ENCODE results near the gene XDH.

The XDH gene

GRCh38 chr2:31387850-31388249 lies 26.7 kb downstream of the XDH start:
- Histone ChIP-seq H3K9me3 (replicated peaks in 1 of 11) (no peaks in the 10 kb centered on the region), H3K4me2 (peak overlapping the region in 4 of 11 experiments; percentile 16 to 31 (median 18); a peak in 2 of 22 replicates), H3K4me1 (peaks cover 24 to 48% (median 39%) of the 10 kb centered on the region in 10 experiments; a peak in 19 of 20 replicates), H3K27me3 (no peaks in the 10 kb centered on the region), H3K9ac (no peak overlapping the region), H3K4me3 (no peak overlapping the region), H3K27ac (no peak overlapping the region), H3K36me3 (no peaks in the 10 kb centered on the region), H4K20me1 (no peaks in the 10 kb centered on the region)
- TF ChIP-seq Cebpa-rat (IDR thresholded peaks at IDR 0.05): no peak

- no peaks in the 10 kb centered on the region for H4K20me1 ChIP-seq
- H3K9ac ChIP-seq: no peak overlapping the region
- peak overlapping the region in 9 of 11 experiments; percentile 19 to 91 (median 62); a peak in 15 of 22 replicates for H3K4me2 ChIP-seq
- H3K27me3 ChIP-seq: no peaks in the 10 kb centered on the region
- H3K27ac ChIP-seq: peak overlapping the region in 7 of 11 experiments; percentile 65 to 88 (median 73); a peak in 11 of 22 replicates
- no peak overlapping the region for H3K4me3 ChIP-seq
- no peaks in the 10 kb centered on the region for H3K9me3 ChIP-seq (replicated peaks in 1 of 11)
- H3K4me1 ChIP-seq: peaks cover 24 to 60% (median 49%) of the 10 kb centered on the region in 10 experiments; a peak in 19 of 20 replicates
- no peak for TF ChIP-seq Cebpa-rat (IDR thresholded peaks at IDR 0.05)
- no peaks in the 10 kb centered on the region for H3K36me3 ChIP-seq
Observed at GRCh38 chr2:31386648-31387047, 27.9 kb downstream of the XDH start.

DNA sequence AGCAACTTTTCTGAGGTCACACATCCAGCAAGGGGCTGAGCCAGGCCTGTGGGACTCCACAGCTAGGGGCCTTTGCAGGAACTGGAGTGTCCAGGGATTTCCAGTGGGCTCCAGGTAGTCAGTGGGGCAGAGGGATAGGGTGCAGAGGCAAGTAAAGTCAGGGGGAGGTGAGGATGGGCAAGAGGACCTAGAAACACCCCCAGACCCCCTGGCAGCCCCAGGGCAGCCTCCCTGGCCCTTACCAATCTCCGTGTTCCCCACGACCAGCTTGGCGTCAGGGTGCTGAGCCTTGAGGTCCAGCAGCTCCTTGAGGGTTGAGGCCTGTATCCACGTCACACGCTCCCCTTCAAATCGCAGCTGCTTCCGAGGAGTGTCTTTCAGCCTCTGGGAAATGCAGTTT lies 28.4 kb downstream of the XDH start:
- Histone ChIP-seq H3K4me2 (peak overlapping the region in 9 of 11 experiments; percentile 19 to 91 (median 62); a peak in 14 of 22 replicates), H3K4me1 (peaks cover 24 to 64% (median 53%) of the 10 kb centered on the region in 10 experiments; a peak in 19 of 20 replicates), H3K27ac (peak overlapping the region in 7 of 11 experiments; percentile 65 to 88 (median 73); a peak in 12 of 22 replicates)

GRCh38 chr2:31384771-31385276 lies 29.7 kb downstream of the XDH start:
- peak overlapping the region; percentile 13 to 91 (median 71); a peak in 21 of 22 replicates for H3K4me2 ChIP-seq
- H3K4me1 ChIP-seq: peaks cover 24 to 64% (median 53%) of the 10 kb centered on the region in 10 experiments; a peak in 19 of 20 replicates
- TF ChIP-seq Cebpa-rat (IDR thresholded peaks at IDR 0.05): peak in 1 of 11 experiments; percentile 8; a peak in 1 of 22 replicates
- H3K4me3 ChIP-seq: peak overlapping the region in 2 of 10 experiments; percentile 1 to 48; a peak in 2 of 20 replicates
- H3K36me3 ChIP-seq: no peaks in the 10 kb centered on the region
- peak overlapping the region in 10 of 11 experiments; percentile 37 to 88 (median 68); a peak in 19 of 22 replicates for H3K27ac ChIP-seq
- H3K9me3 ChIP-seq (replicated peaks in 1 of 11): no peaks in the 10 kb centered on the region
- H3K27me3 ChIP-seq: no peaks in the 10 kb centered on the region
- H4K20me1 ChIP-seq: no peaks in the 10 kb centered on the region
- H3K9ac ChIP-seq: peak overlapping the region in 8 of 11 experiments; percentile 23 to 74 (median 60); a peak in 14 of 22 replicates

More for the DNA sequence above, 28.4 kb downstream of the XDH start:
- no peaks in the 10 kb centered on the region for H3K27me3 ChIP-seq
- no peak overlapping the region for H3K4me3 ChIP-seq
- no peak for TF ChIP-seq Cebpa-rat (IDR thresholded peaks at IDR 0.05)
- H3K9ac ChIP-seq: no peak overlapping the region
- no peaks in the 10 kb centered on the region for H3K9me3 ChIP-seq (replicated peaks in 1 of 11)
- H4K20me1 ChIP-seq: no peaks in the 10 kb centered on the region
- H3K36me3 ChIP-seq: no peaks in the 10 kb centered on the region

GRCh38 chr2:31384351-31384750 lies 30.2 kb downstream of the XDH start:
- H3K9me3 ChIP-seq (replicated peaks in 1 of 11): no peaks in the 10 kb centered on the region
- peak overlapping the region in 10 of 11 experiments; percentile 37 to 88 (median 68); a peak in 19 of 22 replicates for H3K27ac ChIP-seq
- no peaks in the 10 kb centered on the region for H3K36me3 ChIP-seq
- H4K20me1 ChIP-seq: no peaks in the 10 kb centered on the region
- peak overlapping the region in 8 of 11 experiments; percentile 23 to 74 (median 60); a peak in 14 of 22 replicates for H3K9ac ChIP-seq
- peaks cover 24 to 64% (median 53%) of the 10 kb centered on the region in 10 experiments; a peak in 19 of 20 replicates for H3K4me1 ChIP-seq
- no peak for TF ChIP-seq Cebpa-rat (IDR thresholded peaks at IDR 0.05)
- peak overlapping the region in 2 of 10 experiments; percentile 1 to 48; a peak in 2 of 20 replicates for H3K4me3 ChIP-seq
- H3K27me3 ChIP-seq: no peaks in the 10 kb centered on the region
- H3K4me2 ChIP-seq: peak overlapping the region; percentile 13 to 91 (median 71); a peak in 21 of 22 replicates

DNA sequence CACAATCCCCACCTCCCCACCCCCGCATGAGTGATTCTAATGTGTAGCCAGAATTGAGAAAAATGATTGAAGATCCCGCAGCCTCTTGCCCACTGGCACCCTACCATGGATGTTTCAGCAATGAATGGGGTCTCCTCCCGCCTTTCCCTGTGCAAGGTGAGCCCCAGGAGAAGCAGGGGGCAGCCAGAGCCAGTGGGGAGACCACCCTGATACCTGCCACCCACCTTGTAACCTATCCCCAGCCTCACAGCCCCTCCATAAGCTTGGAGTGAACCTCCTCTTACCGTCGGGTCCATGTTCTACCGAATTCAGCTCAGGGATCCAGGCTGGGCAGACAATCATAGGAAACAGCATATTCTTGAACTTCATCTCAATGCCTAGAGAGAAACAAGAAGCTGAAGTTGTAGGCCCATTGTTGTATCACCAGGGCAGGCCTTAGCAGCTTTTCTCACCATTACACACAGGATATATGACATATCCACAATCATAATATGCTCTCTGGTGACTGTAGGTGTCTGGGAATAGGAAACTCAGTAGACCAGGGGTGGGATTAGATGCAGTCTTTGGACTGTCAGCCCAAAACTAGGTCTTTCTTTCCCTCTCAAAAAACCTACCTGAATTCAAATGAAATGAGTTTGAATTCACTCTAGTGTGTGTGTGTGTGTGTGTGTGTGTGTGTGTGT lies 30.9 kb downstream of the XDH start:
- H3K27me3 ChIP-seq: no peaks in the 10 kb centered on the region
- no peaks in the 10 kb centered on the region for H3K36me3 ChIP-seq
- no peak for TF ChIP-seq Cebpa-rat (IDR thresholded peaks at IDR 0.05)
- H3K9ac ChIP-seq: peak overlapping the region in 1 of 11 experiments; percentile 58; a peak in 3 of 22 replicates
- H3K4me3 ChIP-seq: no peak overlapping the region
- no peaks in the 10 kb centered on the region for H3K9me3 ChIP-seq (replicated peaks in 1 of 11)
- peaks cover 24 to 64% (median 53%) of the 10 kb centered on the region in 10 experiments; a peak in 19 of 20 replicates for H3K4me1 ChIP-seq
- H4K20me1 ChIP-seq: no peaks in the 10 kb centered on the region
- peak overlapping the region in 8 of 11 experiments; percentile 57 to 88 (median 72); a peak in 15 of 22 replicates for H3K27ac ChIP-seq
- peak overlapping the region in 8 of 11 experiments; percentile 33 to 91 (median 77); a peak in 13 of 22 replicates for H3K4me2 ChIP-seq

DNA sequence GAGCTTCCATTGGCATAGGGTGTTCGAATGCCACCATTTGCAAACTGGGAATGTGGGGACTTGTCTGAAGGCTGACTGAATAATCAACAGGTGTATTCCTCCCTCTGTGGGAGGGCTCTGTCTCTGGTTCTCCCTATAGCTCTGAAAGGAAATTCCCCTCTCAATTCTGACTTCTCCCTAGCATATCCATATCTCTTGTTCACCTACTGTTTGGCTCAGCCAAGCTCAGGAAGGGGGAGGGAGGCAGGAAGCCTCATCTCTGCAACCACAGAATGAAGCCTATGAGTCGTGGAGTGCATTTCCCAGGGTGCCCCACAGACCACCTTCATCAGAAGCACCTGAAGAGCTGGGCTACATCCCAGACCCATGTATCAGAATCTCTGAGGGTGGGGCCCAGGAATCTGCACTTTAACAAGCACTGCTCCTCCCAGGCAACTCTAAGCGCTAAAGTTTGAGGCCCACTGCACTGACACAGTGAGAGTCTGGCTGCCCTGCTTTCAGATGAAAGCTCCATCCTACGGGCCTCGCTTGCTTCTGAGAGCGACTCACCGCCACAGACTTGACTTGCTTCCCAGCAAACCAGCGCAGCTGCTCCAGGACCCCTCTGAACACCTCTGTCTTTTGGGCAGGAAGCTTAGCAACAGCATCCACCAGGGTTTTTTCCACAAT lies 32.0 kb downstream of the XDH start:
- H4K20me1 ChIP-seq: no peaks in the 10 kb centered on the region
- TF ChIP-seq Cebpa-rat (IDR thresholded peaks at IDR 0.05): no peak
- H3K36me3 ChIP-seq: no peaks in the 10 kb centered on the region
- H3K27me3 ChIP-seq: no peaks in the 10 kb centered on the region
- H3K4me3 ChIP-seq: no peak overlapping the region
- H3K9ac ChIP-seq: no peak overlapping the region; a peak in 1 of 22 replicates
- peaks cover 26 to 61% (median 53%) of the 10 kb centered on the region in 10 experiments; a peak in 19 of 20 replicates for H3K4me1 ChIP-seq
- H3K4me2 ChIP-seq: peak overlapping the region in 7 of 11 experiments; percentile 18 to 91 (median 76); a peak in 12 of 22 replicates
- H3K27ac ChIP-seq: peak overlapping the region in 5 of 11 experiments; percentile 65 to 88 (median 77); a peak in 9 of 22 replicates
- no peaks in the 10 kb centered on the region for H3K9me3 ChIP-seq (replicated peaks in 1 of 11)

DNA sequence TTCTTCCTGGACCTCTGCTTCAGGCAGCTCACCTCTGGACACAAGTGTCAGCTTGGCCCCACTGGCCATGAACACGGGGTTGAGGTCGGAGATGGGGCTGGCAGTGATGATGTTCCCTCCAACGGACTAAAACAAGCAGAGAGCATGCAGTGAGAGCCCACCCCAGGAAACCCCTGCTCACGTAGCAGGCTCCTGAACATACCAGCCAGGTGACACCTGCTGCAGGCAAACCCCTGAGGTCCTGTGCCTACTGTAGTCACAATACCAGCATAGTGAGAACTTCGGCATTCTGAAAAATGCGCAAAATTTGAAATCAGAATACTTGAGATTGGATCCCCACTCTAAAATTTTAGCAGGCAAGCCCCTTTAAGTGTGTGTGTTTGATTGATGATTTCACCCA lies 32.9 kb downstream of the XDH start:
- no peaks in the 10 kb centered on the region for H3K36me3 ChIP-seq
- no peaks in the 10 kb centered on the region for H3K27me3 ChIP-seq
- H3K27ac ChIP-seq: peak overlapping the region in 1 of 11 experiments; percentile 80; a peak in 2 of 22 replicates
- H3K9ac ChIP-seq: no peak overlapping the region
- TF ChIP-seq Cebpa-rat (IDR thresholded peaks at IDR 0.05): no peak
- no peaks in the 10 kb centered on the region for H3K9me3 ChIP-seq (replicated peaks in 1 of 11)
- H3K4me3 ChIP-seq: no peak overlapping the region
- H4K20me1 ChIP-seq: no peaks in the 10 kb centered on the region
- H3K4me1 ChIP-seq: peaks cover 19 to 55% (median 48%) of the 10 kb centered on the region in 10 experiments; a peak in 19 of 20 replicates
- H3K4me2 ChIP-seq: peak overlapping the region in 4 of 11 experiments; percentile 62 to 91 (median 86); a peak in 5 of 22 replicates

All from BLaER1 treated with 17β-estradiol and CSF1 and Interleukin-3, amounts not matched to agents 10 nM and 100 nM (cell line).